Measurements from ENCODE around the gene MAP3K20.

- no peak for TF ChIP-seq CTCF (IDR thresholded peaks at IDR 0.05; ENCODE audit: control extremely low read depth in 1 of 3, insufficient read depth in 1 of 3, low read depth in 1 of 3, low read length in 3 of 3)
- TF ChIP-seq RNF2 (IDR thresholded peaks at IDR 0.05; ENCODE audit: borderline replicate concordance, low read depth, low read length, missing control alignments, poor library complexity, severe bottlenecking) = no peak
- no peak for TF ChIP-seq EZH2 (IDR thresholded peaks at IDR 0.05; ENCODE audit: low read depth, low read length, severe bottlenecking)
- TF ChIP-seq TAF1 (IDR thresholded peaks at IDR 0.05; ENCODE audit: low read depth, low read length) = no peak
- TF ChIP-seq USF2 (IDR thresholded peaks at IDR 0.05; ENCODE audit: low read length) = no peak
Observed at GRCh38 chr2:173231042-173231441, 155.4 kb downstream of the MAP3K20 start.

Data from H1 (cell line).